KOPT-K1 (cell line): ENCODE data around the gene UST.

ENCODE experiments used
- H3K27ac ChIP-seq: fragments of 200-600 bp; sonication (generic); 2 replicates; pipeline ENCODE4 v1.5.1; 2016; ENCODE audit warnings: antibody characterized with exemption, mild to moderate bottlenecking, low read depth, low read length; ENCODE audit not compliant: poor library complexity, severe bottlenecking
- H3K36me3 ChIP-seq: fragments of 200-600 bp; sonication (generic); 2 replicates; pipeline ENCODE4 v1.5.1; 2017; ENCODE audit warnings: antibody characterized with exemption, mild to moderate bottlenecking, low read length, moderate library complexity; ENCODE audit not compliant: insufficient read depth
- H3K9me3 ChIP-seq: fragments of 200-600 bp; sonication (generic); 2 replicates; pipeline ENCODE4 v1.5.1; 2017; ENCODE audit warnings: antibody characterized with exemption, low read length, mild to moderate bottlenecking; ENCODE audit not compliant: insufficient read depth, poor library complexity, severe bottlenecking

The UST gene

GRCh38 chr6:148825492-148825891, 78.7 kb downstream of the UST start:
- H3K36me3 ChIP-seq: no peaks in the 10 kb centered on the region
- no peaks in the 10 kb centered on the region for H3K9me3 ChIP-seq
- no peak overlapping the region for H3K27ac ChIP-seq

- Histone ChIP-seq H3K27ac (no peak overlapping the region), H3K36me3 (no peaks in the 10 kb centered on the region), H3K9me3 (no peaks in the 10 kb centered on the region)
Measured at GRCh38 chr6:148827416-148828045, 80.7 kb downstream of the UST start.

- Histone ChIP-seq H3K9me3 (no peaks in the 10 kb centered on the region), H3K36me3 (no peaks in the 10 kb centered on the region), H3K27ac (no peak overlapping the region)
Measured at GRCh38 chr6:148828047-148828446, 81.2 kb downstream of the UST start.

GRCh38 chr6:148829415-148830101, 82.7 kb downstream of the UST start:
- no peak overlapping the region for H3K27ac ChIP-seq
- H3K9me3 ChIP-seq: no peaks in the 10 kb centered on the region
- H3K36me3 ChIP-seq: no peaks in the 10 kb centered on the region

GRCh38 chr6:148830614-148831013, 83.8 kb downstream of the UST start:
- Histone ChIP-seq H3K36me3 (no peaks in the 10 kb centered on the region), H3K9me3 (no peaks in the 10 kb centered on the region), H3K27ac (no peak overlapping the region)

- Histone ChIP-seq H3K9me3 (no peaks in the 10 kb centered on the region), H3K27ac (no peak overlapping the region), H3K36me3 (no peaks in the 10 kb centered on the region)
Measured at GRCh38 chr6:148831064-148831463, 84.2 kb downstream of the UST start.

GRCh38 chr6:148831531-148831930, 84.7 kb downstream of the UST start:
- Histone ChIP-seq H3K9me3 (no peaks in the 10 kb centered on the region), H3K27ac (no peak overlapping the region), H3K36me3 (no peaks in the 10 kb centered on the region)

GRCh38 chr6:148835920-148836441, 89.2 kb downstream of the UST start:
- H3K36me3 ChIP-seq: no peaks in the 10 kb centered on the region
- H3K27ac ChIP-seq: no peak overlapping the region
- H3K9me3 ChIP-seq: no peaks in the 10 kb centered on the region

GRCh38 chr6:148836751-148837150, 89.9 kb downstream of the UST start:
- Histone ChIP-seq H3K36me3 (no peaks in the 10 kb centered on the region), H3K9me3 (no peaks in the 10 kb centered on the region), H3K27ac (no peak overlapping the region)

GRCh38 chr6:148837941-148838340, 91.1 kb downstream of the UST start:
- Histone ChIP-seq H3K9me3 (no peaks in the 10 kb centered on the region), H3K27ac (no peak overlapping the region), H3K36me3 (no peaks in the 10 kb centered on the region)

- Histone ChIP-seq H3K27ac (no peak overlapping the region), H3K36me3 (no peaks in the 10 kb centered on the region), H3K9me3 (no peaks in the 10 kb centered on the region)
Measured at GRCh38 chr6:148839044-148839443, 92.2 kb downstream of the UST start.

- H3K9me3 ChIP-seq: no peaks in the 10 kb centered on the region
- no peaks in the 10 kb centered on the region for H3K36me3 ChIP-seq
- no peak overlapping the region for H3K27ac ChIP-seq
Measured at GRCh38 chr6:148840256-148840655, 93.4 kb downstream of the UST start.

GRCh38 chr6:148842296-148843019, 95.6 kb downstream of the UST start:
- Histone ChIP-seq H3K36me3 (no peaks in the 10 kb centered on the region), H3K9me3 (no peaks in the 10 kb centered on the region), H3K27ac (no peak overlapping the region)

- H3K36me3 ChIP-seq: no peaks in the 10 kb centered on the region
- no peak overlapping the region for H3K27ac ChIP-seq
- H3K9me3 ChIP-seq: no peaks in the 10 kb centered on the region
Measured at GRCh38 chr6:148845464-148845863, 98.6 kb downstream of the UST start.
